ENCODE data around the gene KIF1C. TPM values are rescaled to one million over a fixed set of nuclear protein-coding genes. Genes with fewer than 3 reads are reported as not detected.

The KIF1C gene
- total RNA-seq, 1 experiment from 2014 or later = 130 TPM

- H3K27ac Mint-ChIP-seq = peak overlapping the region; percentile 50
- H3K4me1 Mint-ChIP-seq = peaks cover 31% of the 10 kb centered on the region
- H3K9me3 Mint-ChIP-seq = peaks cover 13% of the 10 kb centered on the region
- DNase-seq (ENCODE audit: low spot score) (no peak), ATAC-seq (no peak)
- TF ChIP-seq SOX15 (CRISPR knock-in tag; IDR thresholded peaks at IDR 0.05) (no peak), EMX1 (CRISPR knock-in tag; IDR thresholded peaks at IDR 0.05) (no peak), IRF2 (CRISPR knock-in tag; IDR thresholded peaks at IDR 0.05; ENCODE audit: borderline replicate concordance, low read depth) (no peak), CBFB (CRISPR knock-in tag; IDR thresholded peaks at IDR 0.05; ENCODE audit: low read depth) (no peak), MXD4 (CRISPR knock-in tag; IDR thresholded peaks at IDR 0.05; ENCODE audit: borderline replicate concordance) (no peak), E2F4 (CRISPR knock-in tag; IDR thresholded peaks at IDR 0.05; ENCODE audit: borderline replicate concordance, low read depth) (no peak), NR1H2 (CRISPR knock-in tag; IDR thresholded peaks at IDR 0.05) (no peak), ZNF219 (CRISPR knock-in tag; IDR thresholded peaks at IDR 0.05; ENCODE audit: borderline replicate concordance) (no peak), NFE2L1 (CRISPR knock-in tag; IDR thresholded peaks at IDR 0.05) (no peak)
- ChIA-PET CTCF (interaction anchor here (1.0 to 3.2 kb wide), 5 partner anchors 11 to 61 kb away, joined by 3 to 49 read pairs (median 7); partner anchors contain the start of gene CAMTA2), POLR2A (interaction anchor here (1.5 to 4.8 kb wide), 2 partner anchors 22 to 25 kb away, joined by 4 to 45 read pairs; partner anchors contain the start of gene PFN1)
- peaks cover 34% of the 10 kb centered on the region for H3K27me3 Mint-ChIP-seq (ENCODE audit: low read depth)
- H3K36me3 Mint-ChIP-seq = peaks cover 20% of the 10 kb centered on the region
- no peak overlapping the region for H3K4me3 Mint-ChIP-seq
These were observed 28.1 kb upstream of the KIF1C start for GRCh38 chr17:4969551-4970173.

GRCh38 chr17:4970273-4970672 is 27.5 kb upstream of the KIF1C start:
- no peak overlapping the region for H3K4me3 Mint-ChIP-seq
- DNase-seq (ENCODE audit: low spot score) (no peak), ATAC-seq (no peak)
- peaks cover 40% of the 10 kb centered on the region for H3K27me3 Mint-ChIP-seq (ENCODE audit: low read depth)
- peaks cover 10% of the 10 kb centered on the region for H3K9me3 Mint-ChIP-seq
- ChIA-PET POLR2A (interaction anchor here (0.6 to 4.8 kb wide), 2 partner anchors 23 to 106 kb away, joined by 3 to 45 read pairs; partner anchors contain the start of gene PFN1), CTCF (interaction anchor here (1.2 to 3.2 kb wide), 3 partner anchors 10 to 61 kb away, joined by 6 to 14 read pairs (median 7); partner anchors contain the start of gene CAMTA2)
- peaks cover 16% of the 10 kb centered on the region for H3K36me3 Mint-ChIP-seq
- H3K4me1 Mint-ChIP-seq = peaks cover 31% of the 10 kb centered on the region
- H3K27ac Mint-ChIP-seq = no peak overlapping the region
- TF ChIP-seq GABPB1 (CRISPR knock-in tag; IDR thresholded peaks at IDR 0.05) (no peak), NFE2L1 (CRISPR knock-in tag; IDR thresholded peaks at IDR 0.05) (no peak), FOXK1 (CRISPR knock-in tag; IDR thresholded peaks at IDR 0.05) (no peak), ZNF416 (CRISPR knock-in tag; IDR thresholded peaks at IDR 0.05) (no peak), EMX1 (CRISPR knock-in tag; IDR thresholded peaks at IDR 0.05) (no peak), RORB (CRISPR knock-in tag; IDR thresholded peaks at IDR 0.05) (no peak), E2F4 (CRISPR knock-in tag; IDR thresholded peaks at IDR 0.05; ENCODE audit: borderline replicate concordance, low read depth) (no peak), ARID4B (CRISPR knock-in tag; IDR thresholded peaks at IDR 0.05; ENCODE audit: borderline replicate concordance) (no peak), ZNF671 (CRISPR knock-in tag; IDR thresholded peaks at IDR 0.05) (no peak), ZNF532 (CRISPR knock-in tag; IDR thresholded peaks at IDR 0.05; ENCODE audit: borderline replicate concordance) (no peak), RELA (CRISPR knock-in tag; IDR thresholded peaks at IDR 0.05; ENCODE audit: borderline replicate concordance) (no peak)
- TF ChIP-seq, protein P1, sequence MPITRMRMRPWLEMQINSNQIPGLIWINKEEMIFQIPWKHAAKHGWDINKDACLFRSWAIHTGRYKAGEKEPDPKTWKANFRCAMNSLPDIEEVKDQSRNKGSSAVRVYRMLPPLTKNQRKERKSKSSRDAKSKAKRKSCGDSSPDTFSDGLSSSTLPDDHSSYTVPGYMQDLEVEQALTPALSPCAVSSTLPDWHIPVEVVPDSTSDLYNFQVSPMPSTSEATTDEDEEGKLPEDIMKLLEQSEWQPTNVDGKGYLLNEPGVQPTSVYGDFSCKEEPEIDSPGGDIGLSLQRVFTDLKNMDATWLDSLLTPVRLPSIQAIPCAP (CRISPR knock-in tag; IDR thresholded peaks at IDR 0.05) = no peak
- TF ChIP-seq, protein P2, sequence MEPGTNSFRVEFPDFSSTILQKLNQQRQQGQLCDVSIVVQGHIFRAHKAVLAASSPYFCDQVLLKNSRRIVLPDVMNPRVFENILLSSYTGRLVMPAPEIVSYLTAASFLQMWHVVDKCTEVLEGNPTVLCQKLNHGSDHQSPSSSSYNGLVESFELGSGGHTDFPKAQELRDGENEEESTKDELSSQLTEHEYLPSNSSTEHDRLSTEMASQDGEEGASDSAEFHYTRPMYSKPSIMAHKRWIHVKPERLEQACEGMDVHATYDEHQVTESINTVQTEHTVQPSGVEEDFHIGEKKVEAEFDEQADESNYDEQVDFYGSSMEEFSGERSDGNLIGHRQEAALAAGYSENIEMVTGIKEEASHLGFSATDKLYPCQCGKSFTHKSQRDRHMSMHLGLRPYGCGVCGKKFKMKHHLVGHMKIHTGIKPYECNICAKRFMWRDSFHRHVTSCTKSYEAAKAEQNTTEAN (CRISPR knock-in tag; IDR thresholded peaks at IDR 0.05) = no peak
- TF ChIP-seq, protein P3, sequence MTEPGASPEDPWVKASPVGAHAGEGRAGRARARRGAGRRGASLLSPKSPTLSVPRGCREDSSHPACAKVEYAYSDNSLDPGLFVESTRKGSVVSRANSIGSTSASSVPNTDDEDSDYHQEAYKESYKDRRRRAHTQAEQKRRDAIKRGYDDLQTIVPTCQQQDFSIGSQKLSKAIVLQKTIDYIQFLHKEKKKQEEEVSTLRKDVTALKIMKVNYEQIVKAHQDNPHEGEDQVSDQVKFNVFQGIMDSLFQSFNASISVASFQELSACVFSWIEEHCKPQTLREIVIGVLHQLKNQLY (CRISPR knock-in tag; IDR thresholded peaks at IDR 0.05) = no peak

Data from WTC11 (cell line).